ENCODE results near the gene NKAIN4.

Gene NKAIN4

GRCh38 chr20:63196768-63197470 lies 57.3 kb downstream of the NKAIN4 start:
- no peak for DNase-seq (ENCODE audit: low read depth in 1 of 2, low spot score in 1 of 2)

GRCh38 chr20:63194797-63195173 lies 59.5 kb downstream of the NKAIN4 start:
- no peak for DNase-seq (ENCODE audit: low read depth in 1 of 2, low spot score in 1 of 2)

GRCh38 chr20:63194007-63194796 lies 60.1 kb downstream of the NKAIN4 start:
- DNase-seq (ENCODE audit: low read depth in 1 of 2, low spot score in 1 of 2) = no peak

GRCh38 chr20:63192721-63193120 lies 61.5 kb downstream of the NKAIN4 start:
- no peak for DNase-seq (ENCODE audit: low read depth in 1 of 2, low spot score in 1 of 2)

- DNase-seq (ENCODE audit: low read depth in 1 of 2, low spot score in 1 of 2) = no peak
Observed at GRCh38 chr20:63191400-63191799, 62.9 kb downstream of the NKAIN4 start.

- DNase-seq (ENCODE audit: low read depth in 1 of 2, low spot score in 1 of 2) = no peak
Observed at GRCh38 chr20:63190828-63191227, 63.4 kb downstream of the NKAIN4 start.

Data from activated T-helper 1 cell treated with anti-CD3 and anti-CD28 coated beads, Interleukin-2, amount 50 U/mL, for 16 hours (primary cell).